IPS-15b (cell line): ENCODE data around the gene AGTRAP.

Experiments used
- H3K27me3 ChIP-seq: one replicate; pipeline ENCODE4 v1.6.1; 2013; ENCODE audit warnings: low read length; ENCODE audit not compliant: control insufficient read depth, insufficient read depth
- H3K36me3 ChIP-seq: one replicate; pipeline ENCODE4 v1.6.1; 2013; ENCODE audit warnings: low read length; ENCODE audit not compliant: control insufficient read depth, insufficient read depth
- H3K4me1 ChIP-seq: one replicate; pipeline ENCODE4 v1.6.1; 2013; ENCODE audit warnings: mild to moderate bottlenecking, low read length; ENCODE audit not compliant: control insufficient read depth, insufficient read depth
- H3K4me3 ChIP-seq: one replicate; pipeline ENCODE4 v1.5.1; 2013; ENCODE audit warnings: low read depth, low read length
- H3K9ac ChIP-seq: one replicate; pipeline ENCODE4 v1.6.1; 2013; ENCODE audit warnings: low read depth, mild to moderate bottlenecking, low read length
- H3K9me3 ChIP-seq: one replicate; pipeline ENCODE4 v1.6.1; 2013; ENCODE audit warnings: mild to moderate bottlenecking, low read length; ENCODE audit not compliant: control insufficient read depth, insufficient read depth

Gene AGTRAP

GRCh38 chr1:11741919-11742558, 6.1 kb downstream of the AGTRAP start:
- no peak overlapping the region for H3K9ac ChIP-seq

DNA sequence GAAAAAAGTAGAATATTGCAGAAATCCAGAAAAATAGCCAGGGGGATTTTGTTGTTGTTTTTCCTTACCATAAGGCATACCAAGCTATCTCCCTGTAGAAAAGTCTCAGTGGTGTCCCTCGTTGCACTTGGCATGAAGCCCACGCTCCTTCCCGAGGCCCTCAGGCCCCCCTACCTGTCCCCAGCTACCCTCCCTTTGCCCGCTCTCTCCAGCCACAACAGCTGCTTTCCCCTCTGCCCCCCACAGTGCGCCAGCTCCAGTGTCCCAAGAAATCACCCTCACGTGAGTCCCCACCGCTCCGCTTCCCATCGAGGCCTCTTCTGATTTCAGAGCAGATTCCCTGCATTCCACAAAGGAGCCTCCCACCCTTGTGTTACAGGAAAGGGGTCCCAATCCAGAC, 8.4 kb downstream of the AGTRAP start:
- Histone ChIP-seq H3K36me3 (peaks cover 12% of the 10 kb centered on the region), H3K9ac (no peak overlapping the region), H3K9me3 (no peaks in the 10 kb centered on the region), H3K4me3 (no peak overlapping the region), H3K27me3 (no peaks in the 10 kb centered on the region), H3K4me1 (peaks cover 6% of the 10 kb centered on the region)

More at GRCh38 chr1:11741919-11742558, 6.1 kb downstream of the AGTRAP start:
- Histone ChIP-seq H3K27me3 (no peaks in the 10 kb centered on the region), H3K9me3 (no peaks in the 10 kb centered on the region), H3K36me3 (peaks cover 3% of the 10 kb centered on the region), H3K4me1 (peaks cover 9% of the 10 kb centered on the region), H3K4me3 (no peak overlapping the region)

- no peaks in the 10 kb centered on the region for H3K9me3 ChIP-seq
- no peaks in the 10 kb centered on the region for H3K27me3 ChIP-seq
- H3K4me1 ChIP-seq = peaks cover 6% of the 10 kb centered on the region
- no peak overlapping the region for H3K4me3 ChIP-seq
- H3K9ac ChIP-seq = no peak overlapping the region
- peaks cover 29% of the 10 kb centered on the region for H3K36me3 ChIP-seq
These were observed 10.2 kb downstream of the AGTRAP start for GRCh38 chr1:11746092-11746491.

- H3K9ac ChIP-seq = no peak overlapping the region
- no peak overlapping the region for H3K4me3 ChIP-seq
- H3K36me3 ChIP-seq = peaks cover 34% of the 10 kb centered on the region
- peaks cover 6% of the 10 kb centered on the region for H3K4me1 ChIP-seq
- no peaks in the 10 kb centered on the region for H3K9me3 ChIP-seq
- H3K27me3 ChIP-seq = no peaks in the 10 kb centered on the region
These were observed 11.0 kb downstream of the AGTRAP start for GRCh38 chr1:11746795-11747487.

DNA sequence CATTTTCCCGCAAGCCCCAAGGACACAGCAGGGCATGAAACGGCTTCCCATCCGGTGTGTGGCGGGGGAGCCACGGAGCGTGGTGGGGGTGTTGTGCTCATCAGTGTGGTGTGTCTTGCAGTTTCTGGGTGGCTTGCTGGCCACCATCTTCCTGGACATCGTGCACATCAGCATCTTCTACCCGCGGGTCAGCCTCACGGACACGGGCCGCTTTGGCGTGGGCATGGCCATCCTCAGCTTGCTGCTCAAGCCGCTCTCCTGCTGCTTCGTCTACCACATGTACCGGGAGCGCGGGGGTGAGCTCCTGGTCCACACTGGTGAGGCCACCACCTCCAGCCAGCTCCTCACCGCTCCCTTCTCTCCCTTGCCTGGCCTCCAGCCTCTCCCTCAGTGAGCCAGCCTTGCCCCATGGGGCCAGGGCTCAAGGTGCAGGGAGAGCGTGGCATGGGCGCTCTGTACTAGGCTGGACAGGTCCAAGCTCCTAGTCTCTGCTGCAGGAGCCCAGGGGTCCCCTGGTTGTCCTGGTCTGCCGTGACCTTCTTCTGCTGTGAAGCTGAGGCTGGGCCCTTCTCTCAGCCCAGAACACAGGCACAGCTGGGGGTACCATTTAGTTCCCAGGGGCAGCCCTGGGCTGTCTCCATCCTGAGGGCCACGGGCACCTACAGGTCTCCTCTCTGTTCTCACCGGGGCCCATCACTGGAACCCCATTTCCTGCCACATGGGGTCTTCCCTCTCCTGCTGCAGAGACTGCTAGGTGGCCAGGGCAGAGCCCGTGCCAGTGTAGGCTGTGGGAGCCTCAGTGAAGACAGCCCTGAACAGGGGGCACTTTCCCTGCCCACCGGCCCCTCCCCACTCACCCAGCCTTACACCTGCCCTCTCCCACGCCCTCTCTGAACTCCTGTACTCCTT, 12.6 kb downstream of the AGTRAP start:
- Histone ChIP-seq H3K36me3 (peaks cover 34% of the 10 kb centered on the region), H3K4me1 (peaks cover 3% of the 10 kb centered on the region), H3K27me3 (no peaks in the 10 kb centered on the region), H3K4me3 (no peak overlapping the region), H3K9me3 (no peaks in the 10 kb centered on the region), H3K9ac (no peak overlapping the region)

DNA sequence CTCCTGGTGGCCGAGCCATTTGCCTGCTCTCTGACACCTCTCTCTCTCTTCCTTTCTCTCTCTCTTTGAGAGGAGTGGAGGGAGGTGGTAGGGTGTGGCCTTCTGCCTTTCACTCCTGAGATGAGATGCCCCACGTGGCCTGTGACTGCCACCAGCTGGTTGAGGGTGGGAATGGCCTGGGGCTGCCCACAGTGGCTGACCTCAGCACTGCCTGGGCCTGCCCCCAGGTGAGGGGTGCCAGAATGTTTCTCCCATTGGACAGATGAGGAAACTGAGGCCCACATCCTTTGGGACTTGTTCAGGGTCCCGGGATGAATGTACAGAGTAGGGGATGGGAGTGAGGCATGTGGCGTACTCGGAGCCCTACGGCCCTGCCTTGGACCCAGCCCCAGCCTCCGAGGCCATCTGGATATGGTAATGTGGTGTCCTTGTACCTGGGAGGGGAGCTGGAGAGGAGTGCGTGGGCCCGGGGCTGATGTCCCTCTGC, 13.3 kb downstream of the AGTRAP start:
- no peak overlapping the region for H3K9ac ChIP-seq
- peaks cover 3% of the 10 kb centered on the region for H3K4me1 ChIP-seq
- no peaks in the 10 kb centered on the region for H3K27me3 ChIP-seq
- H3K4me3 ChIP-seq = no peak overlapping the region
- H3K9me3 ChIP-seq = no peaks in the 10 kb centered on the region
- peaks cover 34% of the 10 kb centered on the region for H3K36me3 ChIP-seq

GRCh38 chr1:11749996-11750395, 14.1 kb downstream of the AGTRAP start:
- Histone ChIP-seq H3K36me3 (peaks cover 34% of the 10 kb centered on the region), H3K27me3 (no peaks in the 10 kb centered on the region), H3K9ac (no peak overlapping the region), H3K4me3 (no peak overlapping the region), H3K9me3 (no peaks in the 10 kb centered on the region), H3K4me1 (peaks cover 3% of the 10 kb centered on the region)

DNA sequence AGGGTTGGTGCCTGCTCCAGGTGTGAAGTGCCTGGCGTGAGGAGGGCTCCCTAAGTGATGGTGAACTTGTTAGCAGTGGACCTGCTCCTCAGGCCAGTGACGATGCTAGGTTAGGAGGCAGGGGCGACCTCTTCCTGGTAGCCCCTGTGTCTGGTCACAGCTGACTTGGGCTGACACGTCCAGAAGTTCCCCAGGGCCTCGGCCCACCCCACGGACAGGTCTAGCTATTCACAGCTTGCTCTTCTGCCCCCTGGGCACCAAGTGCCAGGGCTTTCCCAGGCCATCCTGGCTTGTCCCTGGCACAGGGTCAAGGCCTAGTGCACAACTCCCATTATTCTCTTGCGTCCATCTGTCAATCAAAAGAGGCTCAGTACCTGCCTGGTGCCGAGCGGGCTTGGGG, 15.2 kb downstream of the AGTRAP start:
- Histone ChIP-seq H3K36me3 (peaks cover 34% of the 10 kb centered on the region), H3K9ac (no peak overlapping the region), H3K9me3 (no peaks in the 10 kb centered on the region), H3K4me3 (no peak overlapping the region), H3K27me3 (no peaks in the 10 kb centered on the region), H3K4me1 (peaks cover 3% of the 10 kb centered on the region)

DNA sequence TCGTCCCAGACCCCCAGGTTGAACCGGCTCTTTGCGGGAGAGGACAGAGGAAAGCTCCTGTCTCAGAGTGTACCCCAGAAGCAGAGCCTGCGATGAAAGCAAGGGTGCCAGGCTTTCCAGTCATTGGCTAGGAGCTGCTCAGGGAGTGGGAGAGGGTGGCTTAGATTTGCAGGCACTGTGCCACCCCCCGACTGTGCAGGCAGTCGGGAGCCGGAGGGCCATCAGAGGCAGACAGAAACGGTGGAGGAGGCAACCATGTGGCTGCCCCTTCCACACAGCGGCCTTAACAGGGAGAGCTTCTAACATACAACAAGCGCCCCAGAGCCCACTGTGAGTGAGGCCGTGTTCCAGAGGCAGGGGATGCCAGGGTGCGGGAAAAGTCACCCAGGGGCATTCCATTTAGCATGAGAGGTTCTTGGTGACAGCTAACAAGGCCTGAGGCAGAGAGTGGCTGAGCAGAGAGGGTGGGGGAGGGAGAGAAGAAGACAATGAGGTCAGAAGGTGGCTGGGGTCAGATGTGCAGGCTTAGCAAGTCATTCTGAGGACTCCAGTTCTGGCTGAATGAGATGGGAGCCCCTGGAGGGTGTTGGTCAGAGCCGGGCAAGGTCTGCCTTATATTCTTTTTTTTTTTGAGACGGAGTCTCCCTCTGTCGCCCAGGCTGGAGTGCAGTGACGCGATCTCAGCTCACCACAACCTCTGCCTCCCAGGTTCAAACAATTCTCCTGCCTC, 16.6 kb downstream of the AGTRAP start:
- peaks cover 3% of the 10 kb centered on the region for H3K4me1 ChIP-seq
- H3K27me3 ChIP-seq = no peaks in the 10 kb centered on the region
- no peak overlapping the region for H3K4me3 ChIP-seq
- H3K36me3 ChIP-seq = peaks cover 34% of the 10 kb centered on the region
- H3K9me3 ChIP-seq = no peaks in the 10 kb centered on the region
- H3K9ac ChIP-seq = no peak overlapping the region

- Histone ChIP-seq H3K4me1 (peaks cover 3% of the 10 kb centered on the region), H3K27me3 (no peaks in the 10 kb centered on the region), H3K9me3 (no peaks in the 10 kb centered on the region), H3K36me3 (peaks cover 29% of the 10 kb centered on the region), H3K4me3 (no peak overlapping the region), H3K9ac (no peak overlapping the region)
These were observed 17.7 kb downstream of the AGTRAP start for GRCh38 chr1:11753555-11754208.

DNA sequence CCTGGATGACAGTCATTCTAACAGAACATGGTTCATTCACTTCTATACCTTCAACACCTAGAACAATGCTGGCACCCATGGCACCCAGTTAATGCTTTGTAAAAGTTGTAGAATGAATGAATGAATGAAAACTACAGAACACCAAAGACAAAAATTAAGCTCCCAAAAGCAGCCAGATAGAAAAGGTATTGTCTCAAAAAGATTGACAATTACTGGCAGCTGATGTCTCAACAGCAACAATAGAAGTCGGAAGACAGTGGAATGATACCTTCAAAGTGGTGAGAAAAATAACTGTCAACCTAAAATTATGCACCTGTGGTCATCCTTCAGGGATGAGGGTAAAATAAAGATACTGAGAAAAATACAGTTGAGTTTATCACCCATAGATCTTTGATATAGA, 21.1 kb downstream of the AGTRAP start:
- Histone ChIP-seq H3K9me3 (no peaks in the 10 kb centered on the region), H3K27me3 (peaks cover 15% of the 10 kb centered on the region), H3K4me1 (no peaks in the 10 kb centered on the region), H3K9ac (no peak overlapping the region), H3K4me3 (no peak overlapping the region), H3K36me3 (no peaks in the 10 kb centered on the region)
